A673 (cell line): ENCODE data around the gene CACNA2D3. TPM values are rescaled to one million over a fixed set of nuclear protein-coding genes. Genes with fewer than 3 reads are reported as not detected.

Experiments used
- BruUV-seq: library from RNA; stranded (reverse); fragments of 400-500 nt; replicated peaks from 2 replicates; lab custom pipeline; 2021; lab: Mats Ljungman, UMichigan
- CTCF ChIA-PET: fragments of 300-600 bp; sonication (Branson Sonifier 250); formaldehyde crosslinking; loops from one replicate; lab custom pipeline; 2022; ENCODE audit warnings: antibody characterized with exemption; lab: Charles Lee
- POLR2A ChIA-PET: fragments of 300-600 bp; sonication (Branson Sonifier 250); formaldehyde crosslinking; loops from one replicate; lab custom pipeline; 2022; ENCODE audit warnings: antibody characterized with exemption; ENCODE audit not compliant: low non-redundant PET; lab: Charles Lee
- DNase-seq: peaks from one replicate; pipeline ENCODE4 v3.0.0-alpha.2; 2015; ENCODE audit warnings: low spot score
- H3K27ac ChIP-seq: fragments of 200-600 bp; sonication (generic); 2 replicates; pipeline ENCODE4 v1.5.1; 2016; ENCODE audit warnings: mixed run types, low read depth, mild to moderate bottlenecking, mixed read lengths, antibody characterized with exemption, low read length; ENCODE audit not compliant: poor library complexity, severe bottlenecking
- H3K27me3 ChIP-seq: fragments of 200-600 bp; sonication (generic); replicated peaks from 2 replicates; pipeline ENCODE4 v1.6.1; 2017; ENCODE audit warnings: mixed run types, low read depth, mild to moderate bottlenecking, mixed read lengths, antibody characterized with exemption, low read length; ENCODE audit not compliant: insufficient read depth, poor library complexity
- H3K36me3 ChIP-seq: fragments of 200-600 bp; sonication (generic); 2 replicates; pipeline ENCODE4 v1.6.1; 2016; ENCODE audit warnings: mixed run types, mild to moderate bottlenecking, mixed read lengths, antibody characterized with exemption, low read length; ENCODE audit not compliant: insufficient read depth, poor library complexity, severe bottlenecking
- H3K4me1 ChIP-seq: fragments of 200-600 bp; sonication (generic); 2 replicates; pipeline ENCODE4 v1.6.1; 2017; ENCODE audit warnings: mixed run types, mild to moderate bottlenecking, mixed read lengths, antibody characterized with exemption, low read length; ENCODE audit not compliant: insufficient read depth, poor library complexity, severe bottlenecking
- H3K4me3 ChIP-seq: fragments of 200-600 bp; sonication (generic); 2 replicates; pipeline ENCODE4 v1.5.1; 2016; ENCODE audit warnings: low read depth, mixed run types, mild to moderate bottlenecking, mixed read lengths, low read length; ENCODE audit not compliant: poor library complexity, severe bottlenecking
- H3K9me3 ChIP-seq: fragments of 200-600 bp; sonication (generic); 2 replicates; pipeline ENCODE4 v1.6.1; 2016; ENCODE audit warnings: mixed run types, low read depth, mild to moderate bottlenecking, mixed read lengths, antibody characterized with exemption, low read length; ENCODE audit not compliant: poor library complexity, severe bottlenecking
- CTCF ChIP-seq: fragments of 300-800, 200-600 bp; sonication (generic); conservative IDR thresholded peaks from 2 replicates; pipeline ENCODE4 v1.5.1; 2017; ENCODE audit warnings: low read depth, mild to moderate bottlenecking, antibody characterized with exemption, low read length, moderate library complexity, mixed read lengths
- EZH2 ChIP-seq: fragments of 200-600 bp; sonication (generic); IDR thresholded peaks from 2 replicates; pipeline ENCODE4 v1.6.1; 2017; ENCODE audit warnings: borderline replicate concordance, low read depth, mild to moderate bottlenecking, mixed read lengths, antibody characterized with exemption, low read length; ENCODE audit not compliant: poor library complexity, severe bottlenecking
- intact Hi-C: fragments of 100-400 bp; cut with micrococcal nuclease; formaldehyde crosslinking; loops from one replicate; pipeline ENCODE4 v1.10.0; 2022; ENCODE audit not compliant: unreplicated experiment
- total RNA-seq: library from RNA; stranded (reverse); gene quantifications from 2 replicates; pipeline ENCODE4 v1.2.3, GENCODE V29; 2021

Gene CACNA2D3
- total RNA-seq, 1 experiment from 2014 or later, result not detected

DNA sequence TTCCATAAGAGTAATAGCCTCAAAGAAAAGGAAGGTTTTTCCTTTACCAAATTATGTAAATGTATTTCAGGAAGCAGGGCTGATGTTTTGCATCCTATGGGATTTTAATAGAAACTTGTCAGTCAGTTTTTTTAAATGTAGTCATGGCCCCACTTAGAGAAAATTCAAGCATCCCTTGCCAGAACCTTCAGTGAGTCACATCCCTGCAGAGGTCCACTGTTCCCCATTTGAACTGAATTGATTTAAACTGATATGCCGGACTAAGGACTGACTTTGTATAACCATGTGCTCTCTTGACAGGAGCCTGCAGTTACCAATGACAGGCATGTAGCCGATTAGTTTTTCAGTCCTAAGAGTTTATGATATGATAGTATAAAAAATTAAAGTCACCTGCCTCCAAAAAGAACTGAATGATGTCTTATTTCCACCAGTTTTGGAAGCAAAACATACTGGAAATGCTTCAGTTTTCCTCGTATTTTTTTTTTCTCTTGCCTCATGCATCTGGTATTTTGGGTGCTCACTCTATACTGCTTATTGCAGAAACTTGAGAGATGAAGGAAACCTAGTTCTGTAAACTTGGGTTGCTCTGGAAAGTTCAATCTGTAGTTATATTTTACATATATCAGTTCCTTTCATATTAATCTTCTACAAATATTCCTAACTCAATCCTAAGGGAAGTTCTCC, 774.8 kb downstream of the CACNA2D3 start:
- POLR2A ChIA-PET, result no interaction called here
- Histone ChIP-seq H3K9me3 (no peaks in the 10 kb centered on the region), H3K27ac (no peak overlapping the region), H3K36me3 (no peaks in the 10 kb centered on the region), H3K4me3 (no peak overlapping the region), H3K4me1 (no peaks in the 10 kb centered on the region), H3K27me3 (no peaks in the 10 kb centered on the region)
- intact Hi-C loops, result no loop called here
- BruUV-seq, result no TSS peak
- CTCF ChIA-PET, result no interaction called here
- TF ChIP-seq EZH2, result no peak
- TF ChIP-seq CTCF, result no peak
- no peak for DNase-seq

- ChIA-PET POLR2A (no interaction called here), CTCF (no interaction called here)
- no peaks in the 10 kb centered on the region for H3K9me3 ChIP-seq
- no peaks in the 10 kb centered on the region for H3K36me3 ChIP-seq
- H3K4me1 ChIP-seq, result no peaks in the 10 kb centered on the region
- no peak for TF ChIP-seq EZH2
- no peak for TF ChIP-seq CTCF
- H3K27me3 ChIP-seq, result no peaks in the 10 kb centered on the region
- no peak overlapping the region for H3K27ac ChIP-seq
- H3K4me3 ChIP-seq, result no peak overlapping the region
- intact Hi-C loops, result no loop called here
- no TSS peak for BruUV-seq
- DNase-seq, result no peak
Observed at GRCh38 chr3:54899273-54899672, 776.9 kb downstream of the CACNA2D3 start.

GRCh38 chr3:54900838-54901591, 778.7 kb downstream of the CACNA2D3 start:
- H3K4me3 ChIP-seq, result no peak overlapping the region
- POLR2A ChIA-PET, result no interaction called here

More at GRCh38 chr3:54900838-54901591, 778.7 kb downstream of the CACNA2D3 start:
- intact Hi-C loops, result no loop called here
- TF ChIP-seq EZH2 (no peak), CTCF (no peak)
- Histone ChIP-seq H3K4me1 (no peaks in the 10 kb centered on the region), H3K27me3 (no peaks in the 10 kb centered on the region), H3K9me3 (no peaks in the 10 kb centered on the region), H3K36me3 (no peaks in the 10 kb centered on the region), H3K27ac (no peak overlapping the region)
- BruUV-seq, result no TSS peak
- DNase-seq, result no peak
- CTCF ChIA-PET, result no interaction called here
